WERI-Rb-1 (cell line): ENCODE measurements around the gene SPSB1.

Source experiments
- DNase-seq: peaks from one replicate; pipeline ENCODE4 v3.0.0-alpha.2; 2020
- H3K27ac ChIP-seq: fragments of 250-450 bp; sonication (Bioruptor Pico); 2 replicates; pipeline ENCODE4 v1.5.1; 2020; ENCODE audit warnings: mild to moderate bottlenecking, moderate library complexity
- H3K27me3 ChIP-seq: fragments of 250-450 bp; sonication (Bioruptor Pico); 2 replicates; pipeline ENCODE4 v1.5.1; 2021; ENCODE audit warnings: mild to moderate bottlenecking, low read depth, moderate library complexity; ENCODE audit not compliant: insufficient read depth, severe bottlenecking
- H3K36me3 ChIP-seq: fragments of 250-450 bp; sonication (Bioruptor Pico); 2 replicates; pipeline ENCODE4 v1.5.1; 2020; ENCODE audit warnings: mild to moderate bottlenecking, moderate library complexity
- H3K4me3 ChIP-seq: 2 replicates; pipeline ENCODE4 v1.5.1; 2011; ENCODE audit warnings: low read depth, mild to moderate bottlenecking, control low read depth, low read length
- H3K9me3 ChIP-seq: fragments of 250-450 bp; sonication (Bioruptor Pico); 2 replicates; pipeline ENCODE4 v1.5.1; 2021; ENCODE audit warnings: mild to moderate bottlenecking, moderate library complexity; ENCODE audit not compliant: severe bottlenecking
- TF ChIP-seq, protein P1 (sequence below): IDR thresholded peaks from 2 replicates; pipeline ENCODE4 v1.5.1; 2011; ENCODE audit warnings: low read depth, mild to moderate bottlenecking, control low read depth, inconsistent platforms, low read length

The SPSB1 gene

DNA sequence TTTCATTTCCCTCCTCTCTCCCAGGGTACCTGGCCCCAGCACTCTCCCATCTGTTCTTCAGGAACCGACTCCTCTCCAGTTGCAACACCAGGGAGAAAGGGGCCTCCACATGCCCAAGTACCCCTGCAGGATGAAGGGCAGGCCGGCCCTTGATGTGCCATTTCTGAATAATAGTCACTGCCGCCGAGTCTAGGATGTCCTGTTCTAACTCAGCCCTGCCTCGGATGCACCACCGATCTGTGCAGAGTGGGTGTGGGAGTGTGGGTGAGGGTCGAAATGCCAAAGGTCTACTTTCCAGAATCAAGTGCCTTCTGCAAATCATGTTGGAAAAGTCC, 25.4 kb upstream of the SPSB1 start:
- Histone ChIP-seq H3K4me3 (no peak overlapping the region), H3K9me3 (no peaks in the 10 kb centered on the region), H3K27me3 (no peaks in the 10 kb centered on the region), H3K36me3 (peaks cover 5% of the 10 kb centered on the region; the same call in 1 of the 2 replicates), H3K27ac (no peak overlapping the region; the same call in none of the 2 replicates)
- TF ChIP-seq, protein P1, sequence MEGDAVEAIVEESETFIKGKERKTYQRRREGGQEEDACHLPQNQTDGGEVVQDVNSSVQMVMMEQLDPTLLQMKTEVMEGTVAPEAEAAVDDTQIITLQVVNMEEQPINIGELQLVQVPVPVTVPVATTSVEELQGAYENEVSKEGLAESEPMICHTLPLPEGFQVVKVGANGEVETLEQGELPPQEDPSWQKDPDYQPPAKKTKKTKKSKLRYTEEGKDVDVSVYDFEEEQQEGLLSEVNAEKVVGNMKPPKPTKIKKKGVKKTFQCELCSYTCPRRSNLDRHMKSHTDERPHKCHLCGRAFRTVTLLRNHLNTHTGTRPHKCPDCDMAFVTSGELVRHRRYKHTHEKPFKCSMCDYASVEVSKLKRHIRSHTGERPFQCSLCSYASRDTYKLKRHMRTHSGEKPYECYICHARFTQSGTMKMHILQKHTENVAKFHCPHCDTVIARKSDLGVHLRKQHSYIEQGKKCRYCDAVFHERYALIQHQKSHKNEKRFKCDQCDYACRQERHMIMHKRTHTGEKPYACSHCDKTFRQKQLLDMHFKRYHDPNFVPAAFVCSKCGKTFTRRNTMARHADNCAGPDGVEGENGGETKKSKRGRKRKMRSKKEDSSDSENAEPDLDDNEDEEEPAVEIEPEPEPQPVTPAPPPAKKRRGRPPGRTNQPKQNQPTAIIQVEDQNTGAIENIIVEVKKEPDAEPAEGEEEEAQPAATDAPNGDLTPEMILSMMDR, result no peak
- DNase-seq, result no peak

DNA sequence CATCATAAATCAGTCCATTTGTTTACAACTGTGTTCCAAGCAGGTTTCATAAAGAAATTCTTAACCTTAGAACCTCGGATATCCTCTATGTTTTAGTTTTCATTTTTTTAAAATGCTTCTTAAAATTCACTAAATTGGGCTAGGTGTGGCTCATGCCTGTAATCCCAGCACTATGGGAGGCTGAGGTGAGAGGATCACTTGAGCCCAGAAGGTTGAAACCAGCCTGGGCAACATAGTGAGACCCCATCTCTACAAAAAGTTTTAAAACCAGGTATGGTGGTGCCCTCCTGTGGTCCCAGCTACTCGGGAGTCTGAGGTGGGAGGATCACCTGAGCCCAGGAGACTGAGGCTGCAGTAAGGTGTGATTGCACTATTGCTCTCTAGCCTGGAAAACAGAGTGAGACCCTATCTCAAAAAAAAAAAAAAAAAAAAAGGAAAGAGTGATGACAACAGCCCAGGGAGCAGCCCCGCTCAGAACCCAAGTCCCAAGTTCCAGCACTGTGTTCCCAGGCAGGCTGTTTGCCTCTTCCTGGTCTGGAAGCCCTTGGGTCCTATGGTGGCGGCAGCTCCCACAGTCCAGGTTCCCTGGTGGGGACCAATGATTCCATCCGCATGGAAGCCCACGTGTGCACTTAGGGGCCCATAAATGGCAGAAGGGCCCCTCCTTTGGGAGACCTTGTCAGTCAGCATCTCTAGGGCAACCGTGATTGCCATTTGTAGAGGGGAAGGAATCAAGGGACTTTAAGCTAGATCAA, 24.7 kb upstream of the SPSB1 start:
- Histone ChIP-seq H3K27me3 (no peaks in the 10 kb centered on the region), H3K9me3 (no peaks in the 10 kb centered on the region), H3K36me3 (peaks cover 5% of the 10 kb centered on the region; the same call in 1 of the 2 replicates), H3K4me3 (no peak overlapping the region), H3K27ac (no peak overlapping the region; the same call in 1 of the 2 replicates)
- no peak for DNase-seq
- TF ChIP-seq, protein P1, result no peak

DNA sequence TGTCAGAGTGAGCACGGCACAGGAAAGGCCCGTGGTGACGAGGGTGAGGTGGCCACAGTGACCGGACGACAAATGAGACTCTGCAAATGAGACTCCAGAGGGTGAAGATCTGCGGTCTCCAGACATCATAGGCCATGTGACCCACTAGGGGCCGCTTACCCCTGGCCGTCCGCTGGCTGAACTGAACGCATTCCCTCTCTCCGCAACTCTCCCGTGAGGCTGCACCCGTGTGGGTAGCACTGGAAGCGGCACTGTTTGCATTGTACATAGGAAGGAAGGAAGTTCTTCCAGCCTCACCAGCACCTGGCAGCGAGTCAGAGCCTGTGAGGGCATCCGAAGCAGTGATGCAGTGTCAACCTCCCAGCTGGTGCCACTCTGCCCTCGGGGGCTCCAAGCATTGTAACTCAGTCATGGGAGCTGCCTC, 23.6 kb upstream of the SPSB1 start:
- peaks cover 5% of the 10 kb centered on the region; the same call in 1 of the 2 replicates for H3K36me3 ChIP-seq
- TF ChIP-seq, protein P1, result no peak
- DNase-seq, result no peak

DNA sequence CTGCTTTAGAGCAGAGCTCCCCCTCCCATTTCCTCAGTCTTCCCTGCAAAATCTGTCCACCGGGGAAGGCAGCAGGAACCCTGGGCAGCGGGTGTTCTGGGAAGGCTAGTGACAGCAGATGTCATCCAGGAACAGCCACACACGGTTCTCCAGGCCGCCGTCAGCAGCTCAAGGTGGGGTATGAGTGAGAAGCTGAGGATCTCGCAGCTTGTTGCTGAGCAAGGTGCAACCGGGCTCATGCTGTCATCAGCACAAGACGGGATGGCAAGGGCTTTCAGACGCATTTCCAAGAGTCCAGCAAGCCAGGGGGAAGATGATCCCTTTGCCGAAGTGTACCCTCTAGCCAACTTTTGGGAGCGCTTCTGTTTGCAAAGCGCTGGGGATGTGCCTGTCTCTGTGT, 23.0 kb upstream of the SPSB1 start:
- Histone ChIP-seq H3K9me3 (no peaks in the 10 kb centered on the region), H3K4me3 (no peak overlapping the region), H3K36me3 (peaks cover 2% of the 10 kb centered on the region; the same call in 1 of the 2 replicates), H3K27me3 (no peaks in the 10 kb centered on the region), H3K27ac (no peak overlapping the region)
- DNase-seq, result peak; percentile 53
- TF ChIP-seq, protein P1, result no peak

More for the DNA sequence above, 23.6 kb upstream of the SPSB1 start:
- Histone ChIP-seq H3K4me3 (no peak overlapping the region), H3K27ac (no peak overlapping the region), H3K27me3 (no peaks in the 10 kb centered on the region), H3K9me3 (no peaks in the 10 kb centered on the region)

DNA sequence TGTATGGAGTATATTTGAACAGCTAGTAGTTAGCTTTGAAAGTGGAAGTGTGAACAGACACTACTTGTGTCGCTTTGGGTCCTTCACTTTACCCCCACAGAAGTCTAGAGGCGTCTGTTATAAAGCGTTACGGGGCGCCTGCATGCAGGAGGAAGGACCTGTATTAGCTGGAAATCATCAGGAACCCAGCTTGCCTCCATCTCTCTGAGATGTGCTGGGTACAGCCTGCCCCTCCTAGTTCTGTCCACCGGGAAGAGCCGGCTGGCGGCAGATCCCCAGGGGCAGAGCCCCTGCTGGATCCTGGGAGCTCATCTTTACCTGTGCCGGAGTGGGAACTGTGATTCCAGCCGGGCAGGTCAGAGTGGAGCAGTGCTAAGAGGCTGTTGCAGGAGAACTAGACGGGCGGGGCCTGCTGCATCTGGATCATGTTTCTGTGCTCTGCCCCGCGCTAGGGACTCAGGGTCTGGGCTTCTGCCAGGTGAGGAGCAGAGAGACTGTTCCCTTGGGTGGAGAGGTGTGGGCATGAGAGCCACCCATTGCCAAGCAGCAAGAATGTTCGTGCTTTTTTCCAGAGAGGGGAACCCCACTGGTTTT, 22.3 kb upstream of the SPSB1 start:
- TF ChIP-seq, protein P1, result no peak
- no peak for DNase-seq
- Histone ChIP-seq H3K27me3 (no peaks in the 10 kb centered on the region), H3K36me3 (no peaks in the 10 kb centered on the region), H3K4me3 (no peak overlapping the region), H3K9me3 (no peaks in the 10 kb centered on the region), H3K27ac (no peak overlapping the region)
